Tibial artery (tissue), 4 donors: Measurements from ENCODE around the gene SVOPL.

ENCODE experiments used
- DNase-seq, 2 donors: peaks; one replicate each; pipeline ENCODE4 v3.0.0-alpha.2; 2019
- H3K27ac ChIP-seq, 2 donors: fragments of 200-600 bp; sonication (generic) in 1 of 2; 1 replicate in 1 of 2; 2 replicates in 1 of 2; pipeline ENCODE4 v1.5.1; 2018 to 2019; ENCODE audit warnings: mild to moderate bottlenecking in 1 of 2
- H3K27me3 ChIP-seq, 2 donors: fragments of 200-600 bp; sonication (generic) in 1 of 2; one replicate each; pipeline versions ENCODE4 v1.5.1 to v1.6.0; 2016 to 2019
- H3K36me3 ChIP-seq, 3 donors: fragments of 200-600 bp; sonication (generic) in 2 of 3; one replicate each; pipeline ENCODE4 v1.5.1; 2016 to 2019; ENCODE audit warnings: mild to moderate bottlenecking in 2 of 3
- H3K4me1 ChIP-seq, 4 donors: fragments of 200-600 bp; sonication (generic) in 2 of 4; 1 replicate in 3 of 4; 2 replicates in 1 of 4; pipeline ENCODE4 v1.5.1; 2016 to 2019
- H3K4me3 ChIP-seq, 2 donors: fragments of 200-600 bp; sonication (generic) in 1 of 2; 1 replicate in 1 of 2; 2 replicates in 1 of 2; pipeline ENCODE4 v1.5.1; 2018 to 2019; ENCODE audit warnings: mild to moderate bottlenecking in 2 of 2
- H3K9me3 ChIP-seq, 3 donors: fragments of 200-600 bp; sonication (generic) in 1 of 3; one replicate each; pipeline ENCODE4 v1.5.1; 2016 to 2019
- CTCF ChIP-seq, 2 experiments: fragments of 200-600 bp in 1 of 2; fragments of 450-650 bp in 1 of 2; IDR thresholded peaks; one replicate each; pipeline ENCODE4 v1.5.1; 2017 to 2019; ENCODE audit warnings: antibody characterized with exemption in 2 of 2, mild to moderate bottlenecking in 1 of 2, moderate library complexity in 1 of 2
- intact Hi-C: fragments of 100-400 bp; cut with DNase I; formaldehyde crosslinking; loops from one replicate; pipeline ENCODE4 v1.15.0; 2023; ENCODE audit warnings: low total_unique reads

SVOPL gene

GRCh38 chr7:138559448-138559847, 141.7 kb downstream of the SVOPL start:
- Histone ChIP-seq H3K4me1 (no peaks in the 10 kb centered on the region), H3K27me3 (no peaks in the 10 kb centered on the region), H3K27ac (no peak overlapping the region), H3K36me3 (peaks cover 98 to 100% (median 100%) of the 10 kb centered on the region in 3 donors), H3K9me3 (peaks cover 7 to 58% (median 33%) of the 10 kb centered on the region in 3 donors), H3K4me3 (no peak overlapping the region)
- intact Hi-C loops: no loop called here
- no peak for TF ChIP-seq CTCF (IDR thresholded peaks at IDR 0.05)
- no peak for DNase-seq

GRCh38 chr7:138556771-138557484, 144.2 kb downstream of the SVOPL start:
- no peak for DNase-seq
- no peak for TF ChIP-seq CTCF (IDR thresholded peaks at IDR 0.05)
- intact Hi-C loops: no loop called here
- no peaks in the 10 kb centered on the region for H3K4me1 ChIP-seq
- H3K27me3 ChIP-seq: no peaks in the 10 kb centered on the region
- H3K9me3 ChIP-seq: peaks cover 7 to 40% (median 27%) of the 10 kb centered on the region in 3 donors
- no peak overlapping the region for H3K4me3 ChIP-seq
- H3K36me3 ChIP-seq: peaks cover 97 to 100% (median 100%) of the 10 kb centered on the region in 3 donors
- H3K27ac ChIP-seq: no peak overlapping the region

GRCh38 chr7:138555684-138556083, 145.5 kb downstream of the SVOPL start:
- no peak overlapping the region for H3K4me3 ChIP-seq
- H3K9me3 ChIP-seq: peaks cover 7 to 39% (median 27%) of the 10 kb centered on the region in 3 donors
- intact Hi-C loops: no loop called here
- peaks cover 97 to 100% (median 100%) of the 10 kb centered on the region in 3 donors for H3K36me3 ChIP-seq
- DNase-seq: no peak
- no peak overlapping the region for H3K27ac ChIP-seq
- no peaks in the 10 kb centered on the region for H3K27me3 ChIP-seq
- TF ChIP-seq CTCF (IDR thresholded peaks at IDR 0.05): no peak
- no peaks in the 10 kb centered on the region for H3K4me1 ChIP-seq

- intact Hi-C loops: no loop called here
- Histone ChIP-seq H3K27me3 (no peaks in the 10 kb centered on the region), H3K4me1 (no peaks in the 10 kb centered on the region), H3K36me3 (peaks cover 90 to 94% (median 91%) of the 10 kb centered on the region in 3 donors), H3K4me3 (no peak overlapping the region), H3K27ac (no peak overlapping the region), H3K9me3 (peaks cover 7 to 33% (median 27%) of the 10 kb centered on the region in 3 donors)
- DNase-seq: no peak
- no peak for TF ChIP-seq CTCF (IDR thresholded peaks at IDR 0.05)
Observed at GRCh38 chr7:138554674-138555073, 146.5 kb downstream of the SVOPL start.

- H3K27me3 ChIP-seq: no peaks in the 10 kb centered on the region
- H3K4me1 ChIP-seq: no peaks in the 10 kb centered on the region
- intact Hi-C loops: no loop called here
- peaks cover 7 to 33% (median 27%) of the 10 kb centered on the region in 3 donors for H3K9me3 ChIP-seq
- TF ChIP-seq CTCF (IDR thresholded peaks at IDR 0.05): no peak
- DNase-seq: no peak
- H3K36me3 ChIP-seq: peaks cover 81 to 85% (median 84%) of the 10 kb centered on the region in 3 donors
- H3K27ac ChIP-seq: no peak overlapping the region
- no peak overlapping the region for H3K4me3 ChIP-seq
Observed at GRCh38 chr7:138553805-138554204, 147.4 kb downstream of the SVOPL start.
